HG02678 (cell line): Measurements from ENCODE around the gene GIPR.
A peak's percentile ranks its signal among the peaks of the same experiment; 100 is the strongest.
"Not testable (repeated sequence)": the region's sequence is repeated elsewhere in the genome, so short reads cannot be mapped to it uniquely, and the experiment has no call there.

Experiments used
- ATAC-seq: cut with Tn5 transposase; IDR thresholded peaks from one replicate; pipeline ENCODE4 v1.9.1; 2021; ENCODE audit warnings: mild to moderate bottlenecking, moderate library complexity; ENCODE audit not compliant: unreplicated experiment

Gene GIPR

GRCh38 chr19:45687599-45687998, 19.6 kb downstream of the GIPR start:
- no peak for ATAC-seq

- ATAC-seq: peak; percentile 53
Measured at GRCh38 chr19:45691516-45692186, 23.6 kb downstream of the GIPR start, which contains the start of gene SNRPD2. Gene SNRPD2, minus strand, starts transcription at chr19:45691953. Its CDS starts 65 bp downstream, at chr19:45691888.

- peak; percentile 87 for ATAC-seq
Measured at GRCh38 chr19:45692187-45693105, 24.4 kb downstream of the GIPR start, which contains the start of gene QPCTL. Gene QPCTL, plus strand, starts transcription at chr19:45692666. Its CDS starts 38 bp downstream, at chr19:45692704.

DNA sequence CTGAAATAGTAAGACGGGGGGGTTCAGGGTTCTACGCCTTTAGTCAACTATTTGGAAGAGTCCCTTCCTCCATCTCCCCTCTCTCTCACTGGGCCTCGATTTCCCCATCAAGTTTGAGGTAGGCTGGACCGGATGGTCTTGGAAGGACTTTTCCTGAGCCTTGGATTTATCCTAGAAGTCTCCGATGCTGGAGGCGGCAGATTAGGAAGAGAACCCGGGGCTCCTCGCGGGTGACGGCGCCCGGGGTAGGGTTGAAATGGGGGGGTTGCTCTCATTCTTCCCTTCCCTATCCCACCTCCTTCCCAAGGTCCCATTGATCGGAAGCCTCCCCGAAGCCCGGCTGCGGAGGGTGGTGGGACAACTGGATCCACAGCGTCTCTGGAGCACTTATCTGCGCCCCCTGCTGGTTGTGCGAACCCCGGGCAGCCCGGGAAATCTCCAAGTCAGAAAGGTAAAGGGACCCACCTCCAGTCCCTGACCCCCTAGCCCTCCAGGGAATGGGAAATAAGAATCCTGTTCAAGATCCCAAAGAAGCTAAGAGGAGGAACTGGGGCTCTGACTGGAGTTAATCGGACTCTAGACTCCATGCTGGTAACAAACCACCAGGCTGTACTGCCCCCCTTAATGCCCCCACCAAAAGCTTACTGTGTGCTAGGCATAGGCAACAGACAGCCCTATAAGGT, 25.2 kb downstream of the GIPR start:
- no peak for ATAC-seq

DNA sequence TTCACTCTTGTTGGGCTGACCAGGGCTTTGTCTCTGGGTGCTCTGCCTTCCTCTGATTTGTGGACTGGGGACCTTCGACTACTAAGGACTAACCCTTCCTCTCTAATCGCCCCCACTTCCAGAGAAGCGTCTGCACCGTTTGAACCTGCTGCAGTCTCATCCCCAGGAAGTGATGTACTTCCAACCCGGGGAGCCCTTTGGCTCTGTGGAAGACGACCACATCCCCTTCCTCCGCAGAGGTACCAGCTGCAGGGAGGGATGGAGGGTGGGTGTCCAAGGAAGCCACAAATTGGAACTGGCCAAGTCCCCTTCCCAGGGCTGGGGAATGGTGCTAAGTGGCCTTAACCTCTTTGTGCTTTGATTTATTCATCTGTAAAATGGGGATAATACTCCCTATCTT, 33.7 kb downstream of the GIPR start:
- ATAC-seq: no peak

- no peak for ATAC-seq
Measured at GRCh38 chr19:45705115-45705514, 37.1 kb downstream of the GIPR start.

DNA sequence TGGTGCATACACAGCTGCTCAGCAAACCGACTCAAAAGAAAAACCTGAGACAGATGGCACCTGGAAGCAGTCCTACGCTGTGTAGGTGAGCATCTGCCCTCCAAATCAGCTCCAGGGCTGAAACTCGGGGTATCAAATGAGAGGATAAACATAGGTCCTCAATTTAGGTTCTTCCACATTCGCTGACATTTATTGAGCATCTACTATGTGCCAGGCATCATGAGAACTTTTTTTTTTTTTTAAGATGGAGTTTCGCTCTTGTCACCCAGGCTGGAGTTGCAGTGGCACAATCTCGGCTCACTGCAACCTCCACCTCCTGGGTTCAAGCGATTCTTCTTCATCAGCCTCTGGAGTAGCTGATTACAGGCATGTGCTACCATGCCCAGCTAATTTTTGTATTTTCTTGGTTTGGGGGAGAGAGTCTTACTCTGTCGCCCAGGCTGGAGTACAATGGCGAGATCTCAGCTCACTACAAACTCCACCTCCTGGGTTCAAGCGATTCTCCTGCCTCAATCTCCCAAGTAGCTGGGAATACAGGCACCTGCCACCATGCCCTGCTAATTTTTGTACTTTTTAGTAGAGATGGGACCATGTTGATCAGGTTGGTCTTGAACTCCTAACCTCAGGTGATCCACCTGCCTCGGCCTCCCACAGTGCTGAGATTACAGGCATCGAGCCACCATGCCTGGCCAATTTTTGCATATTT, 37.8 kb downstream of the GIPR start:
- no peak for ATAC-seq

- ATAC-seq: no peak
Measured at GRCh38 chr19:45710356-45711130, 42.5 kb downstream of the GIPR start.

- no peak for ATAC-seq
Measured at GRCh38 chr19:45711851-45712698, 44.1 kb downstream of the GIPR start.

- no peak for ATAC-seq
Measured at GRCh38 chr19:45712699-45713067, 44.7 kb downstream of the GIPR start.

GRCh38 chr19:45713141-45713540, 45.1 kb downstream of the GIPR start:
- no peak for ATAC-seq

- no peak for ATAC-seq
Measured at GRCh38 chr19:45715139-45715538, 47.1 kb downstream of the GIPR start.

GRCh38 chr19:45716359-45717130, 48.5 kb downstream of the GIPR start:
- ATAC-seq: no peak

- peak; percentile 93 for ATAC-seq
Measured at GRCh38 chr19:45717131-45717982, 49.3 kb downstream of the GIPR start.

DNA sequence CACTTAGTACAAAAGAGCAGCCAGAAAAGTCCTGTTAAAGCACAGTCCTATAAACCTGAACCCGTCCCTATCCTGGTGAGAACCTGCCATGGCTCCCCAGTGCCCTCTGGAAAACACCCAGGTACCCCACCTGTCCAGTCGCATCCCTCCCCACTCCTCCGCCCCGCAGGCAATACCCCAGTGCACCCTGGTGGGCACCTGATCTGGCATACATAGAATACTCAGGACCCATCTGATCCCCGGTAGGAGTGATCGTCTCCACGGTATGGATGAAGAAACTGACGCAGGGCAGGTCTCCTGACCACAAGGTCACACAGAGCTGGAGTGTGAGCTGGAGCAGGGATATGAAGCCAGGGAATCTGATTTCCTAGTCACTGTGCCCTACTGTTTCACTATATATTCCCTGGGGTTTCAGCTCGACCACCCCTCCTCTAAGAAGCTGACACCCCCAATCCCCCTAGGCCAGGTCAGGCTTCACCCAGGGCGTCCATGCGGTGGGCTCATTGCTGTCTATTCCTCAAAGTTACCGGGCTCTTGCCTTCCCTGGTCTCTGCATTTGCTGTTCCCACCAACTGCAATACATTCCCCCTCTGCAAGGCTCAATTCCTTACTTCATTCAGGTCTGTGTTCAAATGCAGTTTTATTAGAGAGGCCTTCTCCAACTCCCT, 50.1 kb downstream of the GIPR start:
- no peak for ATAC-seq

DNA sequence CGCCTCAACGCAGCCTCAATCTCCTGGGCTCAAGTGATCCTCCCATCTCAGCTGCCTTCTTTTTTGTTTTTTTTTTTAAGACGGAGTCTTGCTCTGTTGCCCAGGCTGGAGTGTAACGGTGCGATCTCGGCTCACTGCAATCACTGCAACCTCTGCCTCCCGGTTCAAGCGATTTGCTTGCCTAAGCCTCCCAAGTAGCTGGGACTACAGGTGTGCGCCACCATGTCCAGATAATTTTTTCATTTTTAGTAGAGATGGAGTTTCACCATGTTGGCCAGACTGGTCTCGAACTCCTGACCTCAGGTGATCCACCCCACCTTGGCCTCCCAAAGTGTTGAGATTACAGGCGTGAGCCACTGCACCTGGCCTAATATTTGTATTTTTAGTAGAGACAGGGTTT, 52.0 kb downstream of the GIPR start:
- not testable (repeated sequence) for ATAC-seq

GRCh38 chr19:45728683-45729082, 60.7 kb downstream of the GIPR start:
- not testable (repeated sequence) for ATAC-seq
